AG04450 (cell line): ENCODE measurements around the gene TTC19. TPM values are rescaled to one million over a fixed set of nuclear protein-coding genes. Genes with fewer than 3 reads are reported as not detected.
"Not testable (repeated sequence)": the region's sequence is repeated elsewhere in the genome, so short reads cannot be mapped to it uniquely, and the experiment has no call there.

Experiments used
- CTCF ChIA-PET: fragments of 300-600, 350-600 bp; formaldehyde crosslinking; extraction: SDS; loops from one replicate; lab custom pipeline; 2022; ENCODE audit warnings: antibody characterized with exemption, inconsistent platforms; lab: Charles Lee
- POLR2A ChIA-PET: fragments of 350-600 bp; formaldehyde crosslinking; extraction: SDS; loops from one replicate; lab custom pipeline; 2021; ENCODE audit warnings: antibody characterized with exemption, inconsistent platforms; lab: Yijun Ruan, JAX
- DNase-seq: peaks from one replicate; pipeline ENCODE4 v3.0.0-alpha.2; 2011; ENCODE audit warnings: low read depth, low spot score
- H3K27ac ChIP-seq: one replicate; pipeline ENCODE4 v1.5.1; 2012; ENCODE audit warnings: low read depth, low read length, control low read depth
- H3K27me3 ChIP-seq: one replicate; pipeline ENCODE4 v1.6.0; 2012; ENCODE audit warnings: low read length; ENCODE audit not compliant: control insufficient read depth, insufficient read depth
- H3K4me3 ChIP-seq: 2 replicates; pipeline ENCODE4 v1.5.1; 2011; ENCODE audit warnings: mild to moderate bottlenecking, low read depth, low read length, control low read depth
- H3K9me3 ChIP-seq: 2 replicates; pipeline ENCODE4 v1.5.1; 2012; ENCODE audit warnings: low read length; ENCODE audit not compliant: control insufficient read depth, insufficient read depth
- polyA plus RNA-seq: library from polyadenylated mRNA; depleted of rRNA; stranded (reverse); fragments of >200 nt; gene quantifications from 2 replicates; pipeline ENCODE4 v1.2.3, GENCODE V29; 2011
- TF ChIP-seq, protein P1 (sequence below): IDR thresholded peaks from 2 replicates; pipeline ENCODE4 v1.5.1; 2011; ENCODE audit warnings: low read depth, low read length, control low read depth, inconsistent platforms

TTC19 gene
- polyA plus RNA-seq, 1 experiment = 5.9 TPM

DNA sequence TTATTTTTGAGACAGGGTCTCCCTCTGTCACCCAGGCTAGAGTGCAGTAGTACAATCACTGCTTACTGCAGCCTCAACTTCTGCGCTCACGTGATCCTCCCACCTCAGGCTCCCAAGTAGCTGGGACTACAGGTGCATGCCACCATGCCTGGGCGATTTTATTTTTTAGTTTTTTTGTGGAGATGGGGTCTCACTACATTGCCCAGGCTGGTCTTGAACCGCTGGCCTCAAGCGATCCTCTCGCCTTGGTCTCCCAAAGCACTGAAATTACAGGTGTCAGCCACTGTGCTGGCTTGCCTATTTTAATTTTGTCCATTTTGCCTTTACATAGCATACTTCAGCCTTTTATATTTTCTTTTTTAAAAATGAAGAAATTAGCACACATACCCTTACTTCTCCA is 51.2 kb downstream of the TTC19 start:
- H3K9me3 ChIP-seq = peaks cover 3% of the 10 kb centered on the region; the same call in 1 of the 2 replicates
- H3K4me3 ChIP-seq = no peak overlapping the region
- POLR2A ChIA-PET = no interaction called here
- TF ChIP-seq, protein P1, sequence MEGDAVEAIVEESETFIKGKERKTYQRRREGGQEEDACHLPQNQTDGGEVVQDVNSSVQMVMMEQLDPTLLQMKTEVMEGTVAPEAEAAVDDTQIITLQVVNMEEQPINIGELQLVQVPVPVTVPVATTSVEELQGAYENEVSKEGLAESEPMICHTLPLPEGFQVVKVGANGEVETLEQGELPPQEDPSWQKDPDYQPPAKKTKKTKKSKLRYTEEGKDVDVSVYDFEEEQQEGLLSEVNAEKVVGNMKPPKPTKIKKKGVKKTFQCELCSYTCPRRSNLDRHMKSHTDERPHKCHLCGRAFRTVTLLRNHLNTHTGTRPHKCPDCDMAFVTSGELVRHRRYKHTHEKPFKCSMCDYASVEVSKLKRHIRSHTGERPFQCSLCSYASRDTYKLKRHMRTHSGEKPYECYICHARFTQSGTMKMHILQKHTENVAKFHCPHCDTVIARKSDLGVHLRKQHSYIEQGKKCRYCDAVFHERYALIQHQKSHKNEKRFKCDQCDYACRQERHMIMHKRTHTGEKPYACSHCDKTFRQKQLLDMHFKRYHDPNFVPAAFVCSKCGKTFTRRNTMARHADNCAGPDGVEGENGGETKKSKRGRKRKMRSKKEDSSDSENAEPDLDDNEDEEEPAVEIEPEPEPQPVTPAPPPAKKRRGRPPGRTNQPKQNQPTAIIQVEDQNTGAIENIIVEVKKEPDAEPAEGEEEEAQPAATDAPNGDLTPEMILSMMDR = no peak
- DNase-seq = no peak
- no peak overlapping the region for H3K27ac ChIP-seq
- CTCF ChIA-PET = no interaction called here
- no peaks in the 10 kb centered on the region for H3K27me3 ChIP-seq

DNA sequence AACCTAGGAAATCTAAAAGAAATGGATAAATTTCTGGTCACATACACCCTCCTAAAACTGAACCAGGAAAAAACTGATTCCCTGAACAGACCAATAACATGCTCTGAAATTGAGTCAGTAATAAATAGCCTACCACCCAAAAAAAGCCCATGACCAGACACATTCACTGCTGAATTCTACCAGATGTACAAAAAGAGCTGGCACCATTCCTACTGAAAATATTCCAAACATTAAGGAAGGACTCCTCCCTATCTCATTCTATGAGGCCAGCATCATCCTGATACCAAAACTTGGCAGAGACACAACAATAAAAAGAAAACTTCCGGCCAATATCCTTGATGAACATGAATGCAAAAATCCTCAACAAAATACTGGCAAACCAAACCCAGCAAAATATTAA is 52.9 kb downstream of the TTC19 start:
- POLR2A ChIA-PET = interaction anchor here (0.7 kb wide), 1 partner anchor 163 kb away, joined by 3 read pairs; the partner anchor contains the start of gene NCOR1
- TF ChIP-seq, protein P1 = no peak
- DNase-seq = no peak
- H3K9me3 ChIP-seq = peaks cover 3% of the 10 kb centered on the region; the same call in 1 of the 2 replicates
- CTCF ChIA-PET = no interaction called here
- no peaks in the 10 kb centered on the region for H3K27me3 ChIP-seq
- H3K27ac ChIP-seq = no peak overlapping the region
- no peak overlapping the region for H3K4me3 ChIP-seq

DNA sequence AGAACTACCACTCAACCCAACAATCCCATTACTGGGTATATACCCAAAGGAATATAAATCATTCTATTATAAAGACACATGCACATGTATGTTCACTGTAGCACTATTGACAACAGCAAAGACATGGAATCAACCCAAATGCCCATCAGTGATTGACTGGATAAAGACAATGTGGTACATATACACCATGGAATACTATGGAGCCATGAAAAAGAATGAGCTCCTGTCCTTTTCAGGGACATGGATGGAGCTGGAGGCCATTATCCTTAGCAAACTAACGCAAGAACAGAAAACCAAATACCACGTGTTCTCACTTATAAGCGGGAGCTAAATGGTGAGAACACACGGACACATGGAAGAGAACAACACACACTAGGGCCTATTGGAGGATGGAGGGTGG is 55.5 kb downstream of the TTC19 start:
- DNase-seq, H3K27ac ChIP-seq, CTCF ChIA-PET, H3K4me3 ChIP-seq, H3K27me3 ChIP-seq, H3K9me3 ChIP-seq, POLR2A ChIA-PET: not testable (repeated sequence)

DNA sequence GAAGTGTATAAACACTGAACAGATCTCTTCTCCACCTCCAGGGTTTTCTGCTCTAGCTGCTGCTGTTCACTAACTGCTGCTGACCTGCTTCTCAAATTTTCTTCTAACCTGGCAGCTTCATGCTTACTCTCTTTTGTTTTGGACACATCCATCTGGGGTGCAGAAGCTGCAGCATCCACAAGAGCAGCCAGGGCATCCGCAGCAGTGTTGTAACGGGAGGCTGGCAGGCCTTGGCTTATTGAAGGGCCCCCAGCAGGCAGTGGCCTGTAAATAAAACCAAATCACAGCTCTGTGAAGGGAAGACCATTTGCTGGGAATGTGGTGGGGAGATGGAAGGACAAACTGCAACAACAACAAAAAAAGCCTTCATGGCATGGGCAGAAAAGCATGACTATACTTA is 62.0 kb downstream of the TTC19 start:
- TF ChIP-seq, protein P1 = no peak
- Histone ChIP-seq H3K27ac (no peak overlapping the region), H3K27me3 (no peaks in the 10 kb centered on the region), H3K9me3 (no peaks in the 10 kb centered on the region), H3K4me3 (no peak overlapping the region)
- DNase-seq = no peak
- ChIA-PET POLR2A (no interaction called here), CTCF (no interaction called here)

DNA sequence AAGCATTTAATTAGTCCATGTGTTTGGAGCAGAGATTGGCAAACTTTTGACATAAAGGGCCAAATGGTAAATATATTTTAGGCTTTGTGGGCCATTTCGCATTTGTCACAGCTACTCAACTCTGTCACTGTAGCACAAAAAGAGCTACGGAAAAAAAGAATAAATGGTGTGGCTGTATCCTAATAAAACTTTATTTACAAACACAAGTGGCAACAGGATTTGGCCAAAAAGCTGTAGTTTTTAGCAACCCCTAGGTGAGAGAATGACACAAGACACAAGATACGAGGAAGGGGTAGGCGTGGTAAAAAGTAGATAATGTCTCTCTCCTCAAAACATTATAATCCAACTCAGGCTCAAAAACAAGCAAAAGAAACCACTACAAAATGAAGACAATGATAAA is 66.5 kb downstream of the TTC19 start:
- ChIA-PET POLR2A (no interaction called here), CTCF (no interaction called here)
- Histone ChIP-seq H3K27me3 (no peaks in the 10 kb centered on the region), H3K9me3 (no peaks in the 10 kb centered on the region), H3K27ac (no peak overlapping the region), H3K4me3 (no peak overlapping the region)
- DNase-seq = no peak
- TF ChIP-seq, protein P1 = no peak

DNA sequence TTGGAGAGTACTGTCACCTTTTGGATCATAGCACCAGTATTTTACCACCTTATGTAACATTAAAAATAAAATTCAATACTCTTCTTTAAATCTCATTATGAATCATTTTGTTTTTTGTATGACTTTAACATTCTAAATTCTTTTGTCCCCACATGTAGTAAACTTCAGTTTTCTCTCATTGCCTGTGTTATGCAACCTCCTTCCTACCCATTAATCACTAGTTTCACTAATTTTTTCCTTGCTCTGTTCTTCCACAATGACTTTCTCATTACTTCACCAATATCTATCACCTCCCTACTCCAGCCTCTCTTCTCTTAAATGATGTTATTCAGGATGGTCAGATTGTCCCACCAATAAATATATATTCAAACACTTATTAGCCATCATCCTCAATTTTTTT is 68.7 kb downstream of the TTC19 start:
- POLR2A ChIA-PET = no interaction called here

More for the DNA sequence above, 68.7 kb downstream of the TTC19 start:
- CTCF ChIA-PET = no interaction called here
- TF ChIP-seq, protein P1 = no peak
- no peaks in the 10 kb centered on the region for H3K9me3 ChIP-seq
- DNase-seq = no peak
- H3K27ac ChIP-seq = no peak overlapping the region
- no peak overlapping the region for H3K4me3 ChIP-seq
- H3K27me3 ChIP-seq = no peaks in the 10 kb centered on the region
